ENCODE measurements around the gene IMP4. TPM values are rescaled to one million over a fixed set of nuclear protein-coding genes. Genes with fewer than 3 reads are reported as not detected.

Gene IMP4
- total RNA-seq, 6 donors from 2014 or later: 45.6 to 118 (median 63.0) TPM

GRCh38 chr2:130380096-130380934 lies 37.6 kb downstream of the IMP4 start:
- Histone ChIP-seq H3K4me3 (no peak overlapping the region), H3K4me1 (peaks cover 0 to 18% (median 2%) of the 10 kb centered on the region in 4 donors), H3K9me3 (no peaks in the 10 kb centered on the region), H3K27ac (peak overlapping the region in 1 of 4 donors; percentile 14), H3K36me3 (peaks cover 0 to 14% (median 0%) of the 10 kb centered on the region in 4 donors), H3K27me3 (no peaks in the 10 kb centered on the region)
- ATAC-seq (ENCODE audit: low FRiP score in 2 of 2) (peak in 1 of 2 donors; percentile 11), DNase-seq (no peak)
- TF ChIP-seq CTCF (IDR thresholded peaks at IDR 0.05) (no peak), EP300 (IDR thresholded peaks at IDR 0.05) (no peak), POLR2AphosphoS5 (IDR thresholded peaks at IDR 0.05) (no peak), POLR2A (IDR thresholded peaks at IDR 0.05) (no peak)
- 91 to 96% methylated on average over 10 to 11 of the region's 11 CpGs for WGBS, 2 donors

- no peak overlapping the region for H3K27ac ChIP-seq
- peaks cover 0 to 6% (median 0%) of the 10 kb centered on the region in 4 donors for H3K36me3 ChIP-seq
- no peak overlapping the region for H3K4me3 ChIP-seq
- peaks cover 0 to 25% (median 5%) of the 10 kb centered on the region in 4 donors for H3K4me1 ChIP-seq
- H3K9me3 ChIP-seq: no peaks in the 10 kb centered on the region
- WGBS, 2 donors: 82 to 95% methylated on average over 3 to 4 of the region's 4 CpGs
- TF ChIP-seq CTCF (IDR thresholded peaks at IDR 0.05) (no peak), POLR2A (IDR thresholded peaks at IDR 0.05) (no peak), EP300 (IDR thresholded peaks at IDR 0.05) (no peak), POLR2AphosphoS5 (IDR thresholded peaks at IDR 0.05) (no peak)
- H3K27me3 ChIP-seq: no peaks in the 10 kb centered on the region
- no peak for DNase-seq
- no peak for ATAC-seq (ENCODE audit: low FRiP score in 2 of 2)
Measured at GRCh38 chr2:130381145-130381544, 38.4 kb downstream of the IMP4 start.

GRCh38 chr2:130381619-130382018 lies 38.9 kb downstream of the IMP4 start:
- WGBS, 2 donors: 92 to 95% methylated on average over 4 of the region's 4 CpGs
- no peak for DNase-seq
- H3K36me3 ChIP-seq: peaks cover 0 to 6% (median 0%) of the 10 kb centered on the region in 4 donors
- ATAC-seq (ENCODE audit: low FRiP score in 2 of 2): no peak
- no peak for TF ChIP-seq POLR2AphosphoS5 (IDR thresholded peaks at IDR 0.05)
- TF ChIP-seq EP300 (IDR thresholded peaks at IDR 0.05): no peak
- TF ChIP-seq CTCF (IDR thresholded peaks at IDR 0.05): no peak
- TF ChIP-seq POLR2A (IDR thresholded peaks at IDR 0.05): no peak
- H3K27me3 ChIP-seq: no peaks in the 10 kb centered on the region
- H3K27ac ChIP-seq: no peak overlapping the region
- H3K9me3 ChIP-seq: no peaks in the 10 kb centered on the region
- no peak overlapping the region for H3K4me3 ChIP-seq
- H3K4me1 ChIP-seq: peaks cover 0 to 29% (median 8%) of the 10 kb centered on the region in 4 donors

- H3K9me3 ChIP-seq: no peaks in the 10 kb centered on the region
- H3K27ac ChIP-seq: no peak overlapping the region
- no peak overlapping the region for H3K4me3 ChIP-seq
- DNase-seq (no peak), ATAC-seq (ENCODE audit: low FRiP score in 2 of 2) (no peak)
- no peak for TF ChIP-seq CTCF (IDR thresholded peaks at IDR 0.05)
- no peak for TF ChIP-seq EP300 (IDR thresholded peaks at IDR 0.05)
- TF ChIP-seq POLR2AphosphoS5 (IDR thresholded peaks at IDR 0.05): no peak
- no peak for TF ChIP-seq POLR2A (IDR thresholded peaks at IDR 0.05)
- H3K27me3 ChIP-seq: no peaks in the 10 kb centered on the region
- peaks cover 3 to 28% (median 10%) of the 10 kb centered on the region in 4 donors for H3K4me1 ChIP-seq
- WGBS, 2 donors: 96% methylated on average over 8 of the region's 8 CpGs
- H3K36me3 ChIP-seq: peaks cover 0 to 6% (median 0%) of the 10 kb centered on the region in 4 donors
Measured at GRCh38 chr2:130382313-130382917, 39.7 kb downstream of the IMP4 start.
